ENCODE measurements around the gene DHX32.

DHX32 gene

DNA sequence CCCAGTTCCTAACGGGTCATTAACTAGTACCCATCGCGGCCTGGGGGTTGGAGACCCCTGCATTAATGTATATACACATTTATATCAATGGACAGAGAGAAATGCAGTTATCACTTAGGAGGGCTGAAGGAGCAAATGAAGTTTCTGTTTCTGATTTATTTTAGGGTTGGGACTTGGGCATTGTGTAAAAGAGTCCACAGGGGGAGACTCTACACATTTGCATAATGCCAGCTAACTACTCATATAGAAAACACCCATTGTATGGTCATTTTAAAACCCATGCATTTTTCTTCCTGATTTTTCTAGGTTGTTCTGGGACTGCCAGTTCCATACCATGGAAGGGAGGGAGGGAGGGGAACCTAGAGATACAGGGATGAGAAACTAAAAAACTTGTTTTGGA is 34.2 kb downstream of the DHX32 start:
- DNase-seq: no peak

DNA sequence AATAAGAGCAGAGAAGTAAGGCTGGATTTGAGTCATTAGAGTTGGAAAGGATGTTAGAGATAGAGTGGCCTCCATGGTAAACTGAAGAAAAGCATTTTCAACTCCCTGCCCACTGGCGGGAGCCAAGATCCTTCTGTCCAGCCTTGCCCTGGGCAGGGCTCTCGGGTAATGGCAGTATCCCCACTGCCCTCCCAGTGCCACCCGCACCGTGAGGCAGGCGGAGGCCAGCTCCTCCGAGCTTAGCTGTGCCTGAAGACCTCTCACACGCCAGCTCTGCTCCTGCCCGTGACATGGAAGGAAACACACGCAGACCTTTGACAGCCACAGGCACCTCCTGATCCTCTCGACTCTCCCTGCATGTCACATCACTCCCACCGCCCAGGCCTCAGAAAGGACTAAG is 35.5 kb downstream of the DHX32 start:
- DNase-seq: no peak

DNA sequence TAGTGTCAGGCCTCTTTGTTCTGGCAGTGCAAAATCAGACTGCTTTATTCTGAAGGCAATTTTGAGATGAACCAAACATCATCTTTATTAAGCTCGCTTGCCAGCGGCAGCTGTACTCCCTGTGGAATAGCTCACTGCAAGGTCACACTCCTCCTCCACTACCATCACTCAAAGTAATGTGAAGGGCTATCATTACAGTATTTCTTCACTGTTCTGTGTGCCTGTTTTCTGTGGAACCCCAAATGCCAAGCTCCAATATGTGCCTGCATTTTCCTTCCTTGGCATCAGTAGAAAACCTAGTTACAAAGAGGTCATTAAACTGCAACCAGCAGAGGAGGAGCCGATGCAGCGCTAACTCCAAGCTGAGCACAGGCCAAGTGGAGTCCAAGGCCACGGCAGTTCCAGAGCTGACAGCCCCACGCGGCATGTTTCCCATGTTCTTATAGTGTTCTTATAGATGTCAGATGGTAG is 36.3 kb downstream of the DHX32 start:
- no peak for DNase-seq

DNA sequence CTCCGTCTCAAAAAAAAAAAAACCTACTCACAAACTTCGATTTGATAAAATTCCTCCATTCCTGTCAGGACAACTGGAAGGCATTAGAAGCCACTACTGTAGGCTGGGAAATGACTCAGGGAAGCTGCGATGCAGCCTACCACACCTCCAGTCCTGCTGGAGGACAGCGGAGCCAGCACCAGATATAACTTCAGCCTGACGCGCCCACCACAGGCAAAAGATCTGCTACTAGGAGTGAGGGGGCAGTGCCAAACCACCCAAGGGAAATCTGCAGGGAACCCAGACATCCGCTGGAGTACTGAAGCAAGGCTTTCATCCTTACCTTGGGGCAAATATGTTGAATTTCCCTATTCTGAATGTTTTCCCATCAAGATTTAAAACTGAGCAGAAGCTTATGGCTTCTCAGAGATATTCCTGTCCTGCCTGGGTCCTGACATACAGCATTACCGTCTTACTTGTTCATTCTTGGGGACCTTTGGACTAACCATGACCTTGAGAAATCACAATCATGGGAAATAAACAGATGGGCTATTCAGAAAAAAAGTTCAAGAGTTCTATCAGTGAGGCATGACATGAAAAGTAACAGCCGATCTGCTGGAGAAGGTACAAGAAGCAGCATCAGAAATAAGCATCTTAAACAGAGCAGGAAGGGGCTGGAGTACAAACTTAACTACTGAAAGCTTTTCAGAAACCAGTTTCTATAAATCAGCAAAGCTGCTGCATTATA is 37.3 kb downstream of the DHX32 start:
- no peak for DNase-seq

DNA sequence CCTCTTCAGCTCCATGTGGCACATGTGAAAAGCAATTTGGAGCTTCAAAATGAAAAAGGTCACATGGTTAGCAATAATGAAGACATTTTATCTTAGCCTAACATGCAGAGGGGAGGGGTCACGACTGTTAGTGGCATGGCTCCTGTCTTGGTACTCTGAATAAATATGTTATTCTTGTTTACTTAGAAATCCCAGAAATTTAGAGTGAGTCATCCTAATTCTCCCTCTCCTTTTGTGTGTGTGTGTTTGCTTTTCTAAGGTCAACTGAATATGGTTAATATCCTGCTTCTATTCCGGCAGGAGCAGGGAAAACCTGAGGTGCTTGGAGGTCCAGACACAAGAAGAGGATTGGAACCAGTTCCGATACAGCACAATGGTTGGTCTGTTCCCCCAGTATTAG is 40.1 kb downstream of the DHX32 start:
- no peak for DNase-seq

DNA sequence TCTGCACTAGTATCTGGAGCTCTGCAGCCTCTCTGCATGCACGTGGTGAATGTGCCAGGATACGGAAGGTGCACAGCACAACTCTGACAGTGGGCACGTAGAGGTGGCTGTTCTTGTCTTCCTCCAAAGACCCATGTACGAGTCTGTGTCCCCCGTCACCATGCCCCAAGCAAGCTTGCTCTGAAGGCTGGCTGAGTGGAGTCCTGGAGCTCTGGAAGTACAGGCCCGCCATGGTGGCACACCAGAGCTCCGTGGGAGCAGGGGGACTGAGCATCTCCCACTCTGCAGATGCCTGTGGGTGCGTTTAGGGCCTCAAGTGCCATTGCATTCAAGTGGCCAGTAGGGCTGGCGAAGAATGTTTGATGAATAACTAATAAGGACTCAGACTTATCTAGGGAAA is 40.7 kb downstream of the DHX32 start:
- no peak for DNase-seq

DNA sequence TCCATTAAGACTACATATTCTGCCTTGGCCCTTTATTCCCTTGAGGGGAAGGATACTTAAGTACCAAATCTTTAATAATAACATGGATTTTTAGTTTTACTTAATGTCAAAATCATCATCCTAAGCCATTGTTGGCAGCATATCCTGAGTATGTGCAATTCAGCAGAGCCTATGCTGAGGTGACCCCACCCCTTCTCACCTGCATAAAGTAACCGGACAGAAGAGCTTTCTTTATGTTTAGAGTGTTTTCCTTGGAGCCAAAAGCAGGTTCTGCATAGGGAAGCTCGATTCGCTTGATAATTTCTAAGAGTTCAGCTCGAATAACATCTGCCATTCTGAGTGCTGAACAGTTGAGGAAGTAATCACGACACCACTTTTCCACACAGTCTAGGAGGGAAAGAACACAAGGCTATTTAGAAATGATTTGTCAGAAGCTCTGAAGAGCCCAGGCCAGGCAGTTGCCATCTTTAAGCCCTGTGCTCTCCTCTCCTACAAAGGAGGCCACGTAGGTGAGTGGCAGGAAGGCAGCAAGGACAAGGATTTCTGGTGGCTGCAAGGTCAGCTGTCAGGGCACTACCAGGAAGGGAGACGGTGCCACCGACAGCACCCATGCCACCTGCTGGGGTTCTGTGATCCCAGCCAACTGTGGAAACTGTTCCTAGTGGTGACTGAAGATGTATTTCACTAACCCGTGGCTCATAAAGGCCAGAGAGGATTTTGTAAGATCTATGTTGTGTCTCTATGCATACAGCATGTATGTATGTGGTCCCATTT is 42.1 kb downstream of the DHX32 start:
- no peak for DNase-seq

DNA sequence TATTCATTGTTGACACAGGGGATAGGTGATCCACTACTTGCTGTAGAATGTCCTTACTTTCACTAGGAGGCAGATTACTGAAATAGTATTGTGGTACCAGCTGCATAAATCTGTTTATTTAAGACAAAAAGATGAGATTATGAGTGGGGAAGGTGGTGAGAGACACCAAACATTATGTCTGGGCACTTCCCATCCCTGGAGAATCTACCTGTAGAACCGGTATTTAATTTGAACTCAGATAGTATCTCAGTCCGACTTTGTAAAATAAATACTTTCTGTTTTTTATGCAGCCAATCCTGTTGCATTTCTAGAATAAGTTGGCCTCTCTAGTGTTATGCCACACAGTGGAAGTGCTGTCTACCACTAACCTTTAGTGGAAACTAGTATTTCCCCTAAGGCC is 44.3 kb downstream of the DHX32 start:
- DNase-seq: no peak

DNA sequence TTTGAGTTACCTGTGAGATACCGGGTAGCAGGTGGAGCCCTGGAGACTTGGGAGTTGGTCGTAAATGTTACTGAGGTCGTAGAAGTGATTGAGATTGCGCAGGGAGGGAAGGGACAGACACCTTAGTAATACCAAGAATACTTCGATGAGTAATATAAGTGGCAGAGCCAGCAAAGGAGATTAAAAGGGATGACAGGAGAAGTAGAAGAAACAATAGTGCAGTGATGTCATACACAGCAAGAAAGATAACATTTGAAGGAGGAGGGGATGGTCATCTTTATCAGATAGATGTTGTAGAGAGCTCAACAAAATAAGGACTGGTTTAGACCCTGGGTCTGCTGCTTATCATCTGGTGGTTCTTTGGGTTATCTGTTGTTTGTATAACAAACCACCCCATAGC is 52.8 kb downstream of the DHX32 start:
- DNase-seq: no peak

DNA sequence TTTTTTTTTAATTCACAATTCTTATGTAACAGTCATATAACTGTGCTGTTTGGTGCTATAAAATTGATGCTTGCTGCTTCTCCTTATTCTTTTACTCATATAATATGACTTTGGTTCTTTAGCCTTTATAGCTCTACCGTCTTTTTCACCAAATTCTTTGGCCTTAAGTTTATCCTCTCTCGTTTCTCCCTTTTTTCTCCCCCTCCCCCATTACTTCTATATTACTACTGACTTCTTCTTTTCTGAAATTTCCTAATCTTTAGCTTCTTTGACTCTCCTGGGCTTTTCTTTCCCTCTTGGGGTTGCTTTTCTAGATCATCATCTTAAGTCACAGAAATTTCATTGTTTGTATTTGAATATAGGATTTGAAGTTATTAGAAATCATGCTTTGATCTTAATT is 54.0 kb downstream of the DHX32 start:
- DNase-seq: no peak

DNA sequence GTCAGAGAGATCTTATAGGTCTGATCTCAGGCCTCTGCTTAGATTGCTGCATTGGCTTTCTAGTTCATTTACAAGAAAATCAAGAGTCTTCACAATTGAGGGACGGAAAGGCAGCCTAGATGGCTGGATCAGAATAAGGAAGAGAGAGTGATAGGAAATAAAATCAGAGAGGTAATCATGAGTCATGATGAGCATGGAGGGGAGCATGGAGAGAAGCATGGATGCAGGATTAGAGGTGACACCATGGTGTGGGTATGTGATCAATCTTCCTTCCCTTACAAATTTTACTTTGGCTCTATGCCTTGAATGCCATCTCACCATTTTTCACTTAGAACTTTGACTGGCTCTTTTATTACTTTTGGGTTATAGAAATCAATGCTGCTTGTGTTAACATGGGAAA is 56.4 kb downstream of the DHX32 start:
- DNase-seq: no peak

DNA sequence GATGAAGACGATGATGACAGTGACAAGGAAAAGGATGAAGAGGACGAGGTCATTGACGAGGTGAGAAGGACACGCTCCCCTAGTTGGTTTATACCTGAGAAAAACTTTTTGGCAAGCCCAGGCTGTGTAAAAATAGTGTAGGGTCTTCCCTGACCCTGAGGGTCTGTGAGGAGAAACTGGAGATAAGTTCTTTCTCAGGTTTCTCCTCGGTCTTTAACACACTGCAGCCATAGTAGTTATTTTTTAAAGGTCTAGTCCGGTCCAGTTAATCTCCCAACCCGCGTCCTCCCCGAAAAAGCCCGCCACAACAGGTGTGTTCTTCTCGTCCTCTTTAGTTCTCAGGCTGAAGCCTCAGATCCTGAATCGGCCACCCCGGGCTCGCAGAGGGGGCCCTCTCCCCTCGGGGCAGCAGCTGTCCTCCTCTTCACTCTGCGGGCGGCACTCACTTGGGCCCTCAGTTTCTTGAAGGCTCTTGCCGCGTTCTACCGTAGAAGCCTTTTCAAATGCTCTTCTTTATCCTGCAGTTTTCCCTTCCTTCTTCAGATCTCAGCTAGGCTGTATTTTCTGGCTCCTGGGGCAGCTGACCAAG is 57.3 kb downstream of the DHX32 start:
- no peak for DNase-seq

DNA sequence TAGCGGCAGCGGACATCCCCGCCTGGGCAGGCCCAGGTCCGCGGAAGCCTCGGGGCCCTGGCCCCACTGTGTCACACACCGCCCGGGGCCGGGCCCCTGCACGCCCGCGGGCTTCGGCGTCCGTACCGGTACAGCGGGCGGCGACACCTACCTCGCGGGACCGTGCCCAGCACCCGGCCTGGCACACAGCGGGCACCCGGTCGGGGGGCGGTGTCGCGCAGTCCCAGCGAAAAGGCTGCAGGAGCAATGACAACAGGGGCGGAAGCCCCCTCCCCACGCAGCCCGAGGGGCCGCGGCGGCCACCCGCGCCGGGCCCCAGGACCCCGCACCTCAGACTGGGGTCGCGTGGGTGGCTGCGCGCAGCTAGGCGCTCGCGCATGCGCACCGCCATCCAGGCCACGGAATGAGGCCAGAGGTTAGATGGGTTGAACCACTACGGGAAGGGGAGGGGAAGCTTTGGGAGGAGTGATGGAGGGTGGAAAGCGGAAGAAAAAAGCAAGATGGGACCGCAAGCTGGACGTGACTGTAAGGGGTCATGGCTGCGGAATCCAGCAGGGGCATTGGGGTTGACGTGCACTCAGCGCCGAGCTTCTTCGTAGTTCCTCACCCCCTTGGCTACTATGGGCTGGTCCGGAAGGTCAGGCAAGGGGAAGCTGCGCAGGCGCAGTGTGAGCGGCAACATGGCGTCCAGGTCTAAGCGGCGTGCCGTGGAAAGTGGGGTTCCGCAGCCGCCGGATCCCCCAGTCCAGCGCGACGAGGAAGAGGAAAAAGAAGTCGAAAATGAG is 58.0 kb downstream of the DHX32 start, which contains the start of the genes BCCIP and UROS:
TSS of gene BCCIP (plus strand) at position 669 of the 785 bp plus-strand sequence. CDS start at position 681, 12 bp downstream.
TSS of gene UROS (minus strand) at position 381 of the 785 bp plus-strand sequence. CDS start 6,759 bp downstream, outside the sequence.
- DNase-seq: peak; percentile 84

DNA sequence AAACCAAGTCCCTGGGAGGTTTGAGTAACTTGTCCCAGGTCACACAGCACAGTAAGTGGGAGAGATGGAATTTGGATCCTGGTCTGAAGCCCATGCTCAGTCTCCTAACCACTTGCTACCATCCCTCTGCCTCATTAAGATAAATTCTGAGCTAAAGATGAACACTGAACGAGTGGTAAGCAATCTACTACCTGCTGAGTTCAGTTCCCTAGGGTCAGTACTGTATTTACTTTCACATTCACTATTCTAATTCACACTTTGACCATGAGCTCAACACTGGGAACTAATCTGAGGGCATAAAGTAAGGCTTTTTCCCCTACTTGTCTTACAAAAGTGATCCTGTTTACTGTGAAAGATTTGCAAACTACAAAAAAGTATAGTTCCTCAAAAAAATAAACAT is 60.4 kb downstream of the DHX32 start:
- DNase-seq: no peak

DNA sequence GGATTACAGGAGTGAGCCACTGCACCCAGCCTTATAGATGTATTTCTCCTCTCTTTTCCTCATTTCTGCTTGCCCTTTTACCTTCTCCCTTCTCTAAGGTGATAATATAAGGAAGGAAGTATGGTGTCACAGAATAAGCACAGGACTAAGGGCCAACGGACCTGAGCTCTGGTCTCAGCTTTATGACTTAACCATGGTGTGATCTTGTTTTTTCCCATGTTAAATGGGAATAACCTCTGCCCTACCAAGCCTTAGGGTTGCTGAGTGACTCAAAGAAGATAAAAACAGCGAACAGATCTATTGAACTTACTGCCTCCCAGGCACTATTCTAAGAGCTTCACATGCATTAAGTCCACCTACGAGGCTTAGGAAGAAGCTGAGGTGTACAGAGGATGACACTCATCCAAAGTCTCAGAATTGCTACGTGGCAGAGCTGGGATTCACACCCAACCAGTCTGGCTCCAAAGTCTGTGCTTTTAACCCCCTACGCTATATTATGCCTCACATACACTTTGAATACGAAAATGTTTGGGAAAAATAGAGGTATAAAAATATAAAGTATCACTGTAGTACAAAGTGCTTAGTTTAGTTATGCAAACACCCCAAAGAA is 63.6 kb downstream of the DHX32 start:
- DNase-seq: no peak

DNA sequence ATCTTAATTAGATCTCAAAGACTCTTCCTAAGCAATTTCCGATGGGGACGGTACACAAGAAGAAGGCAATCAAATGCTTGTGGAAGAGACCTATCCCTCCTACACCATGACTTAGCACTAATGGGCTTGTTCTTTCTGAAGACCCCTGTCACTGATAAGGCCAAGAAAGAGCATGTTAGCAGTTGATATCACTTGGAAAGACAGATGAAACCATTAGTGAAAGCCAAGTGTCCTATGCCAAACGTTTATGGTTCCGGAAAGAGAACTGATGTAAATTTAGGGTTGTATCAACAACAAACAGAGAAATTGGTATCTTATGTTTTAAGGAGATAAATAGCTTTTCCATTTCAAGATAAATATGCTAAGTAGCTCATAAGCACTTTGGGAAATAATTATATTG is 64.5 kb downstream of the DHX32 start:
- no peak for DNase-seq

DNA sequence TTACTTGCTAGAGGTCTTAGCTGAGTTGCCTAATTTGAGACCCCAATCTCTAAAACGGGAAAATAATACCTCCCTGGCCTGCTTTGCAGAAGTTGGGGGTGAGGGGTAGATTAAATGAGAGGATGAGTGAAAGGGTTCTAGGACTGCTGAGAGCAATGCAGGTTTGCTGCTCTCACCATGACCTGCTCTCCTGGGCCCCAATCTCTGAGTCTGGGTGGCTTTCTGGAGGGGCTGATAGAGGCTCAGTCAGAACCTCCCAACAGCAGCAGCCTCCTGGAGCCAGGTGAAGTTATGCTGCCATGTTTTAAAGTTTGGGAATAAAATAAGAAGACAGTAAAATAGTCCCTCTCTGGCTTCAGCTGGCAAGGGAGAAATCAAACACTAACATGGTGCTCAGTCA is 65.3 kb downstream of the DHX32 start:
- DNase-seq: no peak

DNA sequence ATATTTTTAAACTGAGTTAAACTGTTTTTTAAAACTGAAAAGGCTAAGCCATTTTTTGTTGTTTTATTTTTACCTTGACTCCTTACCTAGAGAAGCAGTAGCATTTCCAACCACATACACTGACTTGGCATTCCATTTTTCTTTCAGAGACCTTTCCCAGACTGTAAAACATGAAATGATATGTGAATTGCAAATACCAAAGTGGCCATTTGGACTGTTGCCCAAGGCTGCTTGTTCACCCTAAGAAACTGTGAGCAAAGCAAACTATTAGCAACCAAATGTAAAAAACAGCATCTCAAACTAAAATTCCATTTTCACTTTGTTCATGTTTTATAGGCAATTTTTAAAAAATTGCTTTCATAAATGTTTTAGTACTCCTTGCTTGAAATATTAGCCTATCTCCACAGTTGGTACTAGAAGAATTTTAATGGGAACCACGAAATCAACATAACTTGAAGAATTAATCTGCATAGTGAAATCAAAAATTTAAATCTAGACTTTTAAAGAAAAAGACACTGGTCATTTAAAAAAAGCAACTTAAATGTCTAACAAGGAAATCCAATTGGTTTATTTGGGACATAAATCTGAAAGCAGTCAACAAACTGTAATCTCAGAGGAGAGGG is 68.9 kb downstream of the DHX32 start:
- DNase-seq: no peak

DNA sequence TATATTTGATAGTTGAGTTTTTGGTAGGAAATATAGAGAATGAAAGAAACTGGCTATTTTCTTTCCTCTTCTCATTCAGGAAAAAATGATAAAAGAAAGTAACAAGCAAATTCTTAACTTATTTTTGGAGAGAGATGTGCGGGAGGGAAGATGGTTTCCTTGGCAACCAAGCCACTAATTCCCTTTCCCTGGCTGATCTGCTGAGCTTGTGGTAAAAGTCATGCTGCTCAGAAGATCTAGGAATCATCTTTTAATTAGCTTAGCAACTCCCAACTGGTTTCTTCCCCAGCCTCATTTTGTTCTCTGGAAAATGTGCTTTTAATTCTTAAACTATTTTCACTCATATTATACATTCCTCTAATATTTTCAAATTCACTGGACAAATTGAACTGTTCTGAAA is 69.8 kb downstream of the DHX32 start:
- no peak for DNase-seq

DNA sequence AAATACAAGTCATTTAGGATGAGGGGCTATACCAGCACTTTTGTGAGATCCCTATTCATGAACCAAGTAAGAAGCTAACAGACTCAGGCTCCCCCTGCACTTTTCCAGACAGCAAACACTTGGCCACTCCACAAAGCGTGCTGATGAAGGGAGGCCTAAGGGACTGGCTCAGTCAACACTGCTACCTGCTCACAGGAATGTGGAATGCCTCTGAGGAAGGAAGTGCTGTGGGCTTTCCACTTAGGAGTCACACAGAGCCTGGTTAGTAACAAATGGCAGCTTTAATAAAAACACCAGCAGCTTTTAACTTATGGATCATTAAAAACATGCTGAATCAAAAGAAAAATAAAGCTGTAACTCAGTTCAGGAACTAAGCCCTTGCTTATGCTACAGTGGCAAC is 73.0 kb downstream of the DHX32 start:
- no peak for DNase-seq

DNA sequence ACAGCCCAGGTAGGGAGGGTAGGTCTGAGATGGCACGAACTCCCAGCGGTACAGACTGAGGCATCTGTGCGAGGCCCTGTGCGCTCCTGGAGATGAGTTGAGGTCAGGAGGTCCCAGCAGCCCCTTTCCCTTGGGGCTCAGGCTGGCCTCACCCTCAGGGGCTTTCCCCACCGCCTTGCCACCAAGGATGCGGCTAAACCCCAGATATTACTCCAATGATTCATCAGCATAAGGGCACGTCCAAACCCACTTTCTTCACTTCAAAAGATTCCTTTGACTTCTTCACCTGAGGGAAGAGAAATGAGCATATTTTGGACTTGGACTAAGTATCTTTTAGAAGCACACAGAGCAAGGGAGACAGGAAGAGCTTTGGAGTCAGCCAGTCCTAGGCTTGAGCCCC is 78.4 kb downstream of the DHX32 start:
- no peak for DNase-seq

DNA sequence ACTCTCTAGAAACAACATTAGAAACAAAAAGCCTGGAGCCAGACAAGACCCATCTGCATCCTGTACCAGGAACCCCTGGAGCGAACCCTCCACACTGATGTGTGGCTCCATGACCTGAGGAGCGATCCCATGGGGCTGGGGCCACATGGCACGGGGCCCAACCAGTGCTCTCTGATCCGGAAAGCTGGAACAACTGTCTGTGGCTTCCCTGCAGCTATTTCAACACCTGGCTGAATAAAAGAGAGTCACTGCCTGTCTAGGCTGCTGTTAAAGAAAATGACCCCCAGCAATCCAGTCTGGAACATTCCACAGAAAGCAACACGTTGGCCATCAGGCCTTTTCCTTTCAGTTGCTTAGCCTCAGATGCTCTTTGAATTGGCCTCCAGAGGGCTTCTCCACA is 79.0 kb downstream of the DHX32 start:
- no peak for DNase-seq

Measured in GOT3 (cell line).